ENCODE results near the gene SLC39A7.

SLC39A7 gene

DNA sequence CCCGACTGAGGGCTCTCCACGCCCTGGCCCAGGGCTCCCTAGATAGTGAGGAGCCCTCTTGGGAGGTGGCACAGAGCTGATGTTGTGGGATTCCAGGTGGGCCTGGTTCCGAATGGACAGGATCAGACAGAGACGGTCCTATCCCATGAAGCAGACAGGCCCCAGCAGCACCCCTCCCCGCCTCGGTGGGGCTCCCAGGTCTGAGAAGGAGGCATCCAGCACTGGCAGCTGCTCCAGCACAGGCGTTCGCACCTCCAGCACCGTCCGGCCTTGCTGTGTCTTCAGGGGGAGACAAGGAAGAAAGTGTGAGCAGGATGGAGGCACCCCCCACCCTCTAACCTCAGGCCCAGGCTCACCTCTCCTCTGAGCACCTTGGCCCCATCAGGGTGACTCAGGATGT is 37.1 kb upstream of the SLC39A7 start:
- Histone ChIP-seq H2AFZ (no peak overlapping the region), H3K79me2 (no peaks in the 10 kb centered on the region), H3K4me1 (peaks cover 2% of the 10 kb centered on the region), H3K9me3 (ENCODE audit: control insufficient read depth, low read length) (no peaks in the 10 kb centered on the region), H3K36me3 (ENCODE audit: control insufficient read depth, insufficient read depth, low read length) (no peaks in the 10 kb centered on the region), H3K4me2 (ENCODE audit: low read length) (no peak overlapping the region), H3K27me3 (ENCODE audit: control insufficient read depth, insufficient read depth, low read length) (no peaks in the 10 kb centered on the region), H3K9ac (no peak overlapping the region), H3K4me3 (ENCODE audit: low read depth, low read length) (no peak overlapping the region), H3K27ac (no peak overlapping the region)
- TF ChIP-seq, protein P1, sequence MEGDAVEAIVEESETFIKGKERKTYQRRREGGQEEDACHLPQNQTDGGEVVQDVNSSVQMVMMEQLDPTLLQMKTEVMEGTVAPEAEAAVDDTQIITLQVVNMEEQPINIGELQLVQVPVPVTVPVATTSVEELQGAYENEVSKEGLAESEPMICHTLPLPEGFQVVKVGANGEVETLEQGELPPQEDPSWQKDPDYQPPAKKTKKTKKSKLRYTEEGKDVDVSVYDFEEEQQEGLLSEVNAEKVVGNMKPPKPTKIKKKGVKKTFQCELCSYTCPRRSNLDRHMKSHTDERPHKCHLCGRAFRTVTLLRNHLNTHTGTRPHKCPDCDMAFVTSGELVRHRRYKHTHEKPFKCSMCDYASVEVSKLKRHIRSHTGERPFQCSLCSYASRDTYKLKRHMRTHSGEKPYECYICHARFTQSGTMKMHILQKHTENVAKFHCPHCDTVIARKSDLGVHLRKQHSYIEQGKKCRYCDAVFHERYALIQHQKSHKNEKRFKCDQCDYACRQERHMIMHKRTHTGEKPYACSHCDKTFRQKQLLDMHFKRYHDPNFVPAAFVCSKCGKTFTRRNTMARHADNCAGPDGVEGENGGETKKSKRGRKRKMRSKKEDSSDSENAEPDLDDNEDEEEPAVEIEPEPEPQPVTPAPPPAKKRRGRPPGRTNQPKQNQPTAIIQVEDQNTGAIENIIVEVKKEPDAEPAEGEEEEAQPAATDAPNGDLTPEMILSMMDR (IDR thresholded peaks at IDR 0.05), result no peak

DNA sequence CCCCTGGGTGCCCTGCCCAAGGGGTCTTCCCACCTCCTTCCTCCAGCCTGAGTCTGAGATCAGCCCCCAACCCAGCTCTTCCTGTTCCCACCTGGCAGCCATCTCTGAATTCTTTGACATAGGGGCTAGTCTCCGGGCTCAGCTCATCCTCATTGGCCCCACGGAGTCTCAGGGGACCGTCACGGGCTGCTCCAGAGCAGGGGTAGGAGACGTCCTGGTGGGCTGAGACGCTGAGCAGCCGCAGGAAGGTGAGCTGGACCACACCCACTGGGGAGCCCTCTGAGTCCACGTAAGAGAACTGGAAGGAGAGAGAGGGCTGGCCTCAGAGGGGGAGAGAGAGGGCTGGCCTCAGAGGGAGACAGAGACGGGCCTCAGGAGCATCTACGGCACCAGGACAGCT is 36.5 kb upstream of the SLC39A7 start:
- H3K36me3 ChIP-seq (ENCODE audit: control insufficient read depth, insufficient read depth, low read length), result no peaks in the 10 kb centered on the region
- H3K9ac ChIP-seq, result no peak overlapping the region
- TF ChIP-seq, protein P1 (IDR thresholded peaks at IDR 0.05), result no peak
- no peaks in the 10 kb centered on the region for H3K27me3 ChIP-seq (ENCODE audit: control insufficient read depth, insufficient read depth, low read length)
- no peaks in the 10 kb centered on the region for H3K79me2 ChIP-seq
- H3K9me3 ChIP-seq (ENCODE audit: control insufficient read depth, low read length), result no peaks in the 10 kb centered on the region
- no peak overlapping the region for H3K4me2 ChIP-seq (ENCODE audit: low read length)
- H3K4me3 ChIP-seq (ENCODE audit: low read depth, low read length), result no peak overlapping the region
- H3K4me1 ChIP-seq, result no peaks in the 10 kb centered on the region
- H2AFZ ChIP-seq, result no peak overlapping the region
- no peak overlapping the region for H3K27ac ChIP-seq

DNA sequence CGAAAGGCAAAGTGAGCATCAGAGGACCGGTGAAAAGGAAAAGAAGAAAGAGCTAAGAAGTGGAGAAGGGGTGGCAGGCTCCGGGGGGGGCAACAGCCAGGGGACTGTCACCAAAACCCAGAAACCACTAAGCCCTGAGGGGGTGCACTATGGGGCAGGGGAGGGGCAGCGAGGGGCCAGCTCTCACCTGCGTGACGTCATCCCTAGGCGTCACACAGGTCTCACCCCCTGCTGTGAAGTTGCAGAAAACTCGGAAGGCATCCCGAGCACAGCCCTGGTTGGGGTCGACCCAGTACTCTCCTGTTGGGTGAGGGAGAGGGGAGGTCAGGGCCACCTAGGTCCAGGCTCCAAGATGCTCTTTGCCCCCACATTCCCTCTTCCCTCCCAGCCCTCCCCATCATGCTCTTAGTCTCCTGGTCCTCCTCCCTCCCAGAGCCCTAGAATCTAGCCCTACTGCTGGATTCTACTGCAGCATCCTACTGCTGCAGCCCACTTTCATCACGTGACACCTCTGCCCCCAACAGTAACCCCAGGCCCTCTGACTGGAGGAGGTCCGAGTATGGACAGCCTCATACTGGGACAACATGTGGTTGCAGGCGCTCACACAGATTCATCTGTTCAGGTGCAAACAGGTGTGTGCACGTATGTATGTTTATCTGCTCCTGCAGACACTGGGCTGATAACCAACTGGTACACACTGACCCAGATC is 35.8 kb upstream of the SLC39A7 start:
- TF ChIP-seq, protein P1 (IDR thresholded peaks at IDR 0.05), result no peak
- H3K27me3 ChIP-seq (ENCODE audit: control insufficient read depth, insufficient read depth, low read length), result no peaks in the 10 kb centered on the region
- H3K4me1 ChIP-seq, result no peaks in the 10 kb centered on the region
- no peak overlapping the region for H3K4me3 ChIP-seq (ENCODE audit: low read depth, low read length)
- no peak overlapping the region for H3K4me2 ChIP-seq (ENCODE audit: low read length)
- H3K36me3 ChIP-seq (ENCODE audit: control insufficient read depth, insufficient read depth, low read length), result no peaks in the 10 kb centered on the region
- H3K79me2 ChIP-seq, result no peaks in the 10 kb centered on the region
- H3K9me3 ChIP-seq (ENCODE audit: control insufficient read depth, low read length), result no peaks in the 10 kb centered on the region
- no peak overlapping the region for H3K27ac ChIP-seq
- no peak overlapping the region for H2AFZ ChIP-seq
- no peak overlapping the region for H3K9ac ChIP-seq

DNA sequence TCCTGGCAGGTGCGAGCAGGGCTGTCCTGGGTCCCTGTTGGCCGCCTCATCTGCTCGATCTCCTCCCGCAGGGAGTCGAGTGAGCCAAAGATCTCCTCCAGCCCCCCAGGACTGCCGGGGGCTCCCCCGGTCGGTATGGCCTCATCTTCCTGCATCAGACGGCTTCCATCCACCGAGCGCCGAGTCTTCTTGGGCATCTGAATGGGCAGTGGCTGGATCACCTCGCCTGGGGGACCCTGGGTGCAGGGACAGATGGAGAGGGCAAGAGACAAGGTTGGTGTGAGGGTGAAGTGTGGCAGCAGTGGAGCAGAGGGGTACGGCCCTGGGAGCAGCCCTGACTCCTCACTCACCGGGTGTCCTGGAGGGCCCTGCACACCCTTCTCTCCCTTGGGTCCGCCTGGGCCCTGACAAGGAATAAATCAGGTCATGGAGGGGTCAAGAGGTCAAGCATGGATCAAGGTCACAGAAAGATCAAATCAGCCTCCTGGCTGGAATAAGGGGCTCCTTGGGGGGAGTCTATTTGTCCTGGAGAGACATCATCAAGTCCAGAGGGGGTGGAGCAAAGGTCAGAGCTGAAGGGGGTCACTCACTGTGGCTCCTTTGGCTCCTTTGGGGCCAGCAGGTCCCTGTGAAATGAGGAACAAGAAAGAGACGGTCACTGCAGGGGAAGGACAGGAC is 34.9 kb upstream of the SLC39A7 start:
- TF ChIP-seq, protein P1 (IDR thresholded peaks at IDR 0.05), result no peak
- Histone ChIP-seq H3K27me3 (ENCODE audit: control insufficient read depth, insufficient read depth, low read length) (no peaks in the 10 kb centered on the region), H3K79me2 (no peaks in the 10 kb centered on the region), H3K36me3 (ENCODE audit: control insufficient read depth, insufficient read depth, low read length) (no peaks in the 10 kb centered on the region), H2AFZ (no peak overlapping the region), H3K4me2 (ENCODE audit: low read length) (no peak overlapping the region), H3K4me3 (ENCODE audit: low read depth, low read length) (no peak overlapping the region), H3K9ac (no peak overlapping the region), H3K4me1 (no peaks in the 10 kb centered on the region), H3K27ac (no peak overlapping the region), H3K9me3 (ENCODE audit: control insufficient read depth, low read length) (no peaks in the 10 kb centered on the region)

Data from parathyroid adenoma (tissue), 2 donors.